Stomach smooth muscle (tissue), 2 donors: ENCODE data around the gene FRS3.

ENCODE experiments used
- H3K27ac ChIP-seq: one replicate; pipeline ENCODE4 v1.7.0; 2013; ENCODE audit warnings: mild to moderate bottlenecking, low read length, inconsistent platforms
- H3K27me3 ChIP-seq, 2 donors: one replicate each; pipeline ENCODE4 v1.7.0; 2013; ENCODE audit warnings: low read length in 2 of 2; ENCODE audit not compliant: insufficient read depth in 2 of 2, control insufficient read depth in 1 of 2
- H3K36me3 ChIP-seq, 2 donors: one replicate each; pipeline ENCODE4 v1.7.0; 2013; ENCODE audit warnings: low read length in 2 of 2; ENCODE audit not compliant: control insufficient read depth in 2 of 2, insufficient read depth in 2 of 2
- H3K4me1 ChIP-seq: one replicate; pipeline ENCODE4 v1.7.0; 2013; ENCODE audit warnings: low read length; ENCODE audit not compliant: control insufficient read depth, insufficient read depth
- H3K4me3 ChIP-seq, 2 donors: one replicate each; pipeline ENCODE4 v1.7.0; 2013; ENCODE audit warnings: low read length in 2 of 2
- H3K9ac ChIP-seq, 2 donors: one replicate each; pipeline ENCODE4 v1.7.0; 2013; ENCODE audit warnings: low read length in 2 of 2, mild to moderate bottlenecking in 1 of 2
- H3K9me3 ChIP-seq, 2 donors: one replicate each; pipeline ENCODE4 v1.7.0; 2013; ENCODE audit warnings: low read length in 2 of 2; ENCODE audit not compliant: control insufficient read depth in 2 of 2
- donor health status: healthy.
- donor health status: Pancreatic carcinoma.

FRS3 gene

GRCh38 chr6:41790045-41790444 is 10.3 kb upstream of the FRS3 start:
- H3K27me3 ChIP-seq, result no peaks in the 10 kb centered on the region
- H3K4me3 ChIP-seq, result no peak overlapping the region
- peaks cover 19 to 24% of the 10 kb centered on the region in 2 donors for H3K36me3 ChIP-seq
- no peaks in the 10 kb centered on the region for H3K9me3 ChIP-seq
- H3K9ac ChIP-seq, result no peak overlapping the region
- H3K4me1 ChIP-seq, result peaks cover 27% of the 10 kb centered on the region
- H3K27ac ChIP-seq, result no peak overlapping the region

- H3K27ac ChIP-seq, result no peak overlapping the region
- no peak overlapping the region for H3K9ac ChIP-seq
- H3K4me3 ChIP-seq, result no peak overlapping the region
- H3K4me1 ChIP-seq, result peaks cover 29% of the 10 kb centered on the region
- no peaks in the 10 kb centered on the region for H3K27me3 ChIP-seq
- no peaks in the 10 kb centered on the region for H3K9me3 ChIP-seq
- H3K36me3 ChIP-seq, result peaks cover 16 to 20% of the 10 kb centered on the region in 2 donors
Measured at GRCh38 chr6:41789390-41789724, 9.7 kb upstream of the FRS3 start.

GRCh38 chr6:41787219-41787917 is 7.7 kb upstream of the FRS3 start, which contains the start of gene TOMM6:
TOMM6 (plus strand) TSS chr6:41787694; CDS start chr6:41787698, 4 bp downstream.
- Histone ChIP-seq H3K4me1 (peaks cover 29% of the 10 kb centered on the region), H3K9me3 (no peaks in the 10 kb centered on the region), H3K4me3 (peak within 1 kb of the TSS; percentile 85 to 99), H3K9ac (peak within 1 kb of the TSS; percentile 95 to 99), H3K27me3 (no peaks in the 10 kb centered on the region), H3K27ac (peak within 1 kb of the TSS; percentile 94), H3K36me3 (peaks cover 16 to 20% of the 10 kb centered on the region in 2 donors)

GRCh38 chr6:41786451-41787218 is 6.9 kb upstream of the FRS3 start:
- Histone ChIP-seq H3K27ac (peak overlapping the region; percentile 94), H3K9me3 (no peaks in the 10 kb centered on the region), H3K27me3 (no peaks in the 10 kb centered on the region), H3K9ac (peak overlapping the region; percentile 92 to 95), H3K36me3 (peaks cover 13 to 15% of the 10 kb centered on the region in 2 donors), H3K4me3 (peak overlapping the region; percentile 85 to 99), H3K4me1 (peaks cover 31% of the 10 kb centered on the region)

GRCh38 chr6:41785689-41786450 is 6.2 kb upstream of the FRS3 start:
- Histone ChIP-seq H3K4me1 (peaks cover 38% of the 10 kb centered on the region), H3K36me3 (peaks cover 10 to 12% of the 10 kb centered on the region in 2 donors), H3K9ac (peak overlapping the region; percentile 50 to 55), H3K27me3 (no peaks in the 10 kb centered on the region), H3K4me3 (peak overlapping the region; percentile 61 to 99), H3K27ac (peak overlapping the region; percentile 53), H3K9me3 (no peaks in the 10 kb centered on the region)

GRCh38 chr6:41785254-41785653 is 5.6 kb upstream of the FRS3 start:
- H3K4me1 ChIP-seq, result peaks cover 41% of the 10 kb centered on the region
- H3K27ac ChIP-seq, result no peak overlapping the region
- H3K9ac ChIP-seq, result no peak overlapping the region
- no peaks in the 10 kb centered on the region for H3K27me3 ChIP-seq
- H3K9me3 ChIP-seq, result no peaks in the 10 kb centered on the region
- H3K36me3 ChIP-seq, result peaks cover 7 to 9% of the 10 kb centered on the region in 2 donors
- H3K4me3 ChIP-seq, result peak overlapping the region in 1 of 2 donors; percentile 99

GRCh38 chr6:41784581-41785171 is 5.0 kb upstream of the FRS3 start:
- Histone ChIP-seq H3K27me3 (no peaks in the 10 kb centered on the region), H3K4me1 (peaks cover 41% of the 10 kb centered on the region), H3K4me3 (no peak overlapping the region), H3K36me3 (peaks cover 3 to 6% of the 10 kb centered on the region in 2 donors), H3K9me3 (no peaks in the 10 kb centered on the region), H3K9ac (no peak overlapping the region), H3K27ac (no peak overlapping the region)

GRCh38 chr6:41783106-41783780 is 3.5 kb upstream of the FRS3 start:
- Histone ChIP-seq H3K4me3 (no peak overlapping the region), H3K36me3 (no peaks in the 10 kb centered on the region), H3K9me3 (no peaks in the 10 kb centered on the region), H3K27ac (no peak overlapping the region), H3K27me3 (no peaks in the 10 kb centered on the region), H3K9ac (no peak overlapping the region), H3K4me1 (peaks cover 39% of the 10 kb centered on the region)

- Histone ChIP-seq H3K9ac (peak overlapping the region; percentile 58 to 59), H3K27me3 (no peaks in the 10 kb centered on the region), H3K4me3 (peak overlapping the region; percentile 74 to 79), H3K27ac (peak overlapping the region; percentile 18), H3K4me1 (peaks cover 32% of the 10 kb centered on the region), H3K36me3 (peaks cover 0 to 10% of the 10 kb centered on the region in 2 donors), H3K9me3 (no peaks in the 10 kb centered on the region)
Measured at GRCh38 chr6:41781366-41781730, 1.6 kb upstream of the FRS3 start.
